Stomach (tissue), 4 donors: ENCODE results near the gene GPRIN2.
"Not testable (repeated sequence)": the region's sequence is repeated elsewhere in the genome, so short reads cannot be mapped to it uniquely, and the experiment has no call there.

ENCODE experiments used
- EP300 ChIP-seq: sonication (generic); formaldehyde crosslinking; IDR thresholded peaks from one replicate; pipeline ENCODE4 v1.6.1; 2017; ENCODE audit warnings: antibody characterized with exemption
- POLR2A ChIP-seq, 4 donors: fragments of 450-650 bp; IDR thresholded peaks; one replicate each; pipeline ENCODE4 v1.6.1; 2016; ENCODE audit warnings: antibody characterized with exemption in 4 of 4, control low read depth in 2 of 4, mild to moderate bottlenecking in 1 of 4, moderate library complexity in 1 of 4
- TF ChIP-seq, protein P1 (sequence below), 7 experiments: fragments of 450-650 bp in 4 of 7; fragments of 200-600 bp in 3 of 7; sonication (generic) in 3 of 7; IDR thresholded peaks; one replicate each; pipeline ENCODE4 v1.5.1; 2016 to 2019; ENCODE audit warnings: antibody characterized with exemption in 7 of 7, control low read depth in 2 of 7, mild to moderate bottlenecking in 1 of 7

DNA sequence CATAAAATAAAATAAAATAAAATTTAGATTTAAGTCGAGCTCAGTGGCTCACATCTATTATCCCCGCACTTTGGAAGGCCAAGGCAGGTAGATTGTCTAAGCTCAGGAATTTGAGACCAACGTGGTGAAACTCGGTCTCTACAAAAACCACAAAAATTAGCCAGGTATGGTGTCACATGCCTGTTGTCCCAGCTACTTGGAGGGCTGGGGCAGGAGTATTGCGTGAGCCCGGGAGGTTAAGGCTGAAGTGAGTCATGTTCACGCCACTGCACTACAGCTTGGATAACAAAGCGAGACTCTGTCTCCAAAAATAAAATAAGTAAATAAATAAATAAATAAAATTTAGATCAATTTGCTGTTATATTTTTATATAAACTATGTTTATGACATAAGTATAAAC, 34.6 kb upstream of the GPRIN2 start:
- TF ChIP-seq, protein P1, sequence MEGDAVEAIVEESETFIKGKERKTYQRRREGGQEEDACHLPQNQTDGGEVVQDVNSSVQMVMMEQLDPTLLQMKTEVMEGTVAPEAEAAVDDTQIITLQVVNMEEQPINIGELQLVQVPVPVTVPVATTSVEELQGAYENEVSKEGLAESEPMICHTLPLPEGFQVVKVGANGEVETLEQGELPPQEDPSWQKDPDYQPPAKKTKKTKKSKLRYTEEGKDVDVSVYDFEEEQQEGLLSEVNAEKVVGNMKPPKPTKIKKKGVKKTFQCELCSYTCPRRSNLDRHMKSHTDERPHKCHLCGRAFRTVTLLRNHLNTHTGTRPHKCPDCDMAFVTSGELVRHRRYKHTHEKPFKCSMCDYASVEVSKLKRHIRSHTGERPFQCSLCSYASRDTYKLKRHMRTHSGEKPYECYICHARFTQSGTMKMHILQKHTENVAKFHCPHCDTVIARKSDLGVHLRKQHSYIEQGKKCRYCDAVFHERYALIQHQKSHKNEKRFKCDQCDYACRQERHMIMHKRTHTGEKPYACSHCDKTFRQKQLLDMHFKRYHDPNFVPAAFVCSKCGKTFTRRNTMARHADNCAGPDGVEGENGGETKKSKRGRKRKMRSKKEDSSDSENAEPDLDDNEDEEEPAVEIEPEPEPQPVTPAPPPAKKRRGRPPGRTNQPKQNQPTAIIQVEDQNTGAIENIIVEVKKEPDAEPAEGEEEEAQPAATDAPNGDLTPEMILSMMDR (IDR thresholded peaks at IDR 0.05): not testable (repeated sequence)
- TF ChIP-seq POLR2A (IDR thresholded peaks at IDR 0.05); EP300: not testable (repeated sequence)
